GM10266 (cell line): ENCODE data around the gene PCDHGC5.
A peak's percentile ranks its signal among the peaks of the same experiment; 100 is the strongest.

Source experiments
- DNase-seq: peaks from one replicate; pipeline ENCODE4 v3.0.0; 2012; ENCODE audit errors: extremely low spot score
- TF ChIP-seq, protein P1 (sequence below): IDR thresholded peaks from 2 replicates; pipeline ENCODE4 v1.5.1; 2012; ENCODE audit warnings: mild to moderate bottlenecking, low read depth; ENCODE audit not compliant: control insufficient read depth, insufficient read depth; ENCODE audit errors: missing control alignments

The PCDHGC5 gene

DNA sequence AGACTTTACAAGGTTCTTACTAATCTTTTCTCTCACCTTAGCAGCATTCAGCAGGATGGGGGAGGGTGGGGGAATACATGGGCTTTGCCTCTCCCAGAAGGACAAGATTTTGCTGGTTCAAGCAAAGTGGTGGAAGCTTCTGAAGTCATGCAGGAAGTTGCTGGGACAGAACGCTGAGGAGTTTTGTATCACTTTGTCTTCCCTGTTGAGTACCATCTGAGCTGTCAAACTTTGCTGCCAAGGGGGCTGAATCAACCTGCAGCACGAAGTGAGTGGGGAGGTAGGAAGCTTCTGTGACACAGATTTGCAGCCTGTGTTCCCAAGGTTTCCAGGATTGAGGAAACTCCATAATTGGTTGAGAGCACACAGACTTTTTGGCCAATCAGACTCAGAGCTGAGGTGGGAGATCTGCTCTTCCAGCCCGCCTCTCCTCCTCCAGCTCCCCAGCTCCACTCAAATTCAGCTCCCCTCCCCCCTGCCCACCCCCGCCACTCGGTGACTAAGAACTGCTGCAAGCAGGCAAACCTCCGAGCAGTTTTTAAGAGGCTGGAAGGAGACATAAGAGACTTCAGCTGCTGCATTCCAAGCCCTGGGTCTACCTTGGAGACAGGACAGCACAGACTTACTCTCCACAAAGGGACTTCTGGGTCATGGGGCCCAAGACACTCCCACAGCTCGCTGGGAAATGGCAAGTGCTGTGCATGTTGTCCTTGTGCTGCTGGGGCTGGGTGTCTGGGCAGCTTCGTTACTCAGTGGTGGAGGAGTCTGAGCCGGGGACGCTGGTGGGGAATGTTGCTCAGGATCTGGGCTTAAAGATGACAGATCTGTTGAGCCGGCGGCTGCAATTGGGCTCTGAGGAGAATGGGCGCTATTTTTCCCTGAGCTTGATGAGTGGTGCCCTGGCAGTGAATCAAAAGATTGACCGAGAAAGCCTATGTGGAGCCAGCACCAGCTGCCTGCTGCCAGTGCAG, at the start of gene PCDHGC5:
Gene PCDHGC5, plus strand, starts transcription at position 491 of the 971 bp plus-strand sequence. Its CDS starts 160 bp downstream, at position 651.
- TF ChIP-seq, protein P1, sequence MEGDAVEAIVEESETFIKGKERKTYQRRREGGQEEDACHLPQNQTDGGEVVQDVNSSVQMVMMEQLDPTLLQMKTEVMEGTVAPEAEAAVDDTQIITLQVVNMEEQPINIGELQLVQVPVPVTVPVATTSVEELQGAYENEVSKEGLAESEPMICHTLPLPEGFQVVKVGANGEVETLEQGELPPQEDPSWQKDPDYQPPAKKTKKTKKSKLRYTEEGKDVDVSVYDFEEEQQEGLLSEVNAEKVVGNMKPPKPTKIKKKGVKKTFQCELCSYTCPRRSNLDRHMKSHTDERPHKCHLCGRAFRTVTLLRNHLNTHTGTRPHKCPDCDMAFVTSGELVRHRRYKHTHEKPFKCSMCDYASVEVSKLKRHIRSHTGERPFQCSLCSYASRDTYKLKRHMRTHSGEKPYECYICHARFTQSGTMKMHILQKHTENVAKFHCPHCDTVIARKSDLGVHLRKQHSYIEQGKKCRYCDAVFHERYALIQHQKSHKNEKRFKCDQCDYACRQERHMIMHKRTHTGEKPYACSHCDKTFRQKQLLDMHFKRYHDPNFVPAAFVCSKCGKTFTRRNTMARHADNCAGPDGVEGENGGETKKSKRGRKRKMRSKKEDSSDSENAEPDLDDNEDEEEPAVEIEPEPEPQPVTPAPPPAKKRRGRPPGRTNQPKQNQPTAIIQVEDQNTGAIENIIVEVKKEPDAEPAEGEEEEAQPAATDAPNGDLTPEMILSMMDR: no peak
- DNase-seq: peak; percentile 17

DNA sequence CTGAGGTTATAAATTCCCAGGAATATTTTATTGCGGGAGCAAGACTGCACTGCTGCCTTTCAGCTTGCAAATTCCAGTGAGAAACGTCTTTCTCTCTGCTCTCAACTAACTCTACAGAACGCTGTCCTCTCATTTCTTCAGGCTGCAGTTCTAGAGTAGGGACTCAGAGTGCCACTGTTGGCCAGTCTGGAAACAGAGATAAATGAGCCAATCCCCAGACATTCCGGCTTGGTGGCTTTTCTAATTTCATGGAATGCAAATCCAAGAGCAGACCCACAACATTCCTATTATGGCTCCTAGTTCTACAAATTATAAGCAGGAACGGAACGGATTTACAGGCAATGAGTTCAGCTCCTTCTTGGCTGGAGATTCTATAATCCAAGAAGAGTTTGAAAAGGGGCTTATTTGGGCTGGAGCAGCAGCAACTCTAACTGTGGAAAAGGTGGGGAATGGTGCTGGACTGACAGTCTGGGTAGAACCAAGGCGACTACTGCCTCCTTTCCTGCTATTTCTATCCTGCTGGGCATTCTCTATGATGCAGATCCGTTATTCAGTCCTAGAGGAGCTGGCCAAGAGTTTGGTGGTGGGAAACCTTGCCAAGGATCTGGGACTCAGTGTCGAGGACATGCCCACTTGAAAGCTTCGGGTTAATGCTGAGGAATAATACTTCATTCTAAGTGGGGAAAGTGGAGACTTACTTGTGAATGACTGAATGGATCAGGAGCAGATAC, 49.3 kb upstream of the PCDHGC5 start:
- no peak for DNase-seq
- TF ChIP-seq, protein P1: no peak

DNA sequence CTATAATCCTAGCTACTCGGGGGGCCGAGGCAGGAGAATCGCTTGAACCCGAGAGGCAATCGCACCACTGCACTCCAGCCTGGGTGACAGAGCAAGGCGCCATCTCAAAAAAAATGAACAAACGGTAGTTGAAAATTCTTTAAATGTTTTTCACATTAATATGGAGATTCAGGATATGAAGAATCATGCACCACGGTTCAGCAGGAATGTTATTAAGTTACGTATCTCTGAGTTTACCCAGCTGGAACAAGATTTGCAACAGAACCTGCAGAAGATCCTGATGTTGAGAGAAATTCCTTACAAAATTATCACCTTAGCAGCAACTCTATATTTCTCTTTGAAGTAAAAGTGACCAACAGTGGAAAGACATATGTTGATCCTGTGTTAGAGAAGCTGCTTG, 48.5 kb upstream of the PCDHGC5 start:
- no peak for DNase-seq
- TF ChIP-seq, protein P1: no peak

DNA sequence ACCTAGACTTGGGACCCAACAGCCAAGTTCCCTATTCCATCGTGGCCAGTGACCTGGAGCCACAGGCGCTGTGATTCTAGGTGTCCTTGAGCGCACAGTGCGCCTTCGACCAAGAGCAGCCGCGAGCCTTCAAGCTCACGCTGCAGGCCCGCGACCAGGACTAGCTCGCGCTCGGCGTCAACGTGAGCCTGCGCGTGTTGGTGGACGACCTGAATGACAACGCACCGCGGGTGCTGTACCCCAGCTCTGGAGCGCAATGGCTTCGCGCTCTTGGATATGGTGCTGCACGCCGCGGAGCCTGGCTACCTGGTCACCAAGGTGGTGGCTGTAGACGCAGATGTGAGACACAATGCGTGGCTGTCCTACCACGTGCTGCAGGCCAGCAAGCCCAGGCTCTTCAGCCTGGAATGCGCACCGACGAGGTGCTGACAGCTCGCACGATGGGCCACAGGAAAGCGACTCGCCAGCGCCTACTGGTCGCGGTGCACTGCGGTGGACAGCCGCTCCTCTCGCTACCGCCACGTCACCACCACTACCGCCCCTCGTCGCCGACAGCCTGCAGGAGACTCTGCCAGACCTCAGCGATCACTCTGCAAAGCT, 47.2 kb upstream of the PCDHGC5 start:
- TF ChIP-seq, protein P1: no peak
- no peak for DNase-seq

DNA sequence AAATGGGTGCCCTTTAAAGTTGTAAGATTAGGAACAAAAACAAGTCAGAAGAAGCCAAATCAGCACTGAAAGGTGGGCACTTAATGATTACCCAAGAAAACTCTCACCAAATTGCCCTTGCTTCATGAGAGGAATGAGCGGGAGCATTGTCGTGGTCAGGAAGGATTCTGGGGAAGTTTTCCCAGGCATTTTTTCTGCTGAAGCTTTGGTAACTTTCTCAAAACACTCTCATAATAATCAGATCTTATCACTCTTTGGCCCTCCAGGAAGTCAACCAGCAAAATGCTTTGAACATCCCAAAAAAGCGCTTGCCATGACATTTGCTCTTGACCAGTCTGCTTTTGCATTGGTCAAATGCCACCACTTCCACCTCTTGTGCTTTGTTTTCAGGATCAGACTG, 23.5 kb upstream of the PCDHGC5 start:
- TF ChIP-seq, protein P1: no peak
- no peak for DNase-seq

DNA sequence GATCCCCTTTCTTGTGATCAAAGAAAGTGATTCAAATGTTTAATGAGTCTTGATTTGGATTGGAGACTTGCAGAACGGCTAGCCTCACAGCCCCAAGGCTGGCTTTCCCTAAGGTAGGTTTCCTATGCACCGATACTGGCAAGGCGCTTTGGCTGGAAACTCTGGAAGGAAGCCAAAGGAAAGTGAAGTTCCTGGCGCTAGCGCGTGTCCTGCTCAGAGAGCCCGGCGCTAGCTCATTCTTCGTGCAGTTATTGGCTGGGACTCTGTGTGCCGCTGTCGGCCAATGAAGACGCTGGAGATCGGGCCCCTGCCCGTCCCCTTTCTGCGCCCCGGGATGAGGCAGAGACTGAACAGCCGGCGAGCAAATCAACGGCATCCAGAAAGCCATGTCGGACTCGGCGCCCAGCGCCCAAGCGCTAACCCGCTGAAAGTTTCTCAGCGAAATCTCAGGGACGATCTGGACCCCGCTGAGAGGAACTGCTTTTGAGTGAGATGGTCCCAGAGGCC, 13.2 kb upstream of the PCDHGC5 start, which contains the start of gene PCDHGC3:
Gene PCDHGC3, plus strand, starts transcription at position 342 of the 507 bp plus-strand sequence. Its CDS starts 151 bp downstream, at position 493.
- TF ChIP-seq, protein P1: peak; percentile 70
- DNase-seq: peak; percentile 83
